Measurements from ENCODE around the gene SKI. TPM values are rescaled to one million over a fixed set of nuclear protein-coding genes. Genes with fewer than 3 reads are reported as not detected.
A peak's percentile ranks its signal among the peaks of the same experiment; 100 is the strongest.
"Not testable (repeated sequence)": the region's sequence is repeated elsewhere in the genome, so short reads cannot be mapped to it uniquely, and the experiment has no call there.

The SKI gene
- total RNA-seq, 4 donors from 2014 or later = 35.3 to 54.0 (median 47.3) TPM

DNA sequence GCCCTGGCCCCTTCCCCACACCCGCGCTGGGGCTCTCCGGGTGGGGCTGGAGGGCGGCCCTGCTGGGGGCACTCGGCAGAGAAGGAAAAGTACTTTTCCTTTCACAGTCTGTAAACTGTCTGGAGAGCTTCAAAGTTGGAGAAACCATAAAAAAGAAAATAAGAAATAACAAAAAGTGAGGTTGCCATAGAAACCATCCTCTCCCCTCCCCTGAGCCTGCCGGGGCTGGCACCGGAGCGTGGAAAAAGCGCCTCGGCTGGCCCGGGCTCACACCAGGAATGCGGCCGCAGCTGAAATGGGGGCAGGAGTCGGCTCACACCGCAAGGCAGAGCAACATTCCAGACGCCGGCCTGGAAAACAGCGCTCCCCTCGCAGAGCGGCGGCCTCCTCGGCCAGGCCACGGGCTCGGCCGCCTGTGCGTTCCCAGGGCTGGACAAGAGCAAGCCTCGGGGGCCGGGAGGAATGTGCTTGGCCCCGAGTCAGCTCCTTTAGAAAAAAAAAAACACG lies 94.0 kb downstream of the SKI start:
- no peak for TF ChIP-seq CTCF (IDR thresholded peaks at IDR 0.05)
- DNase-seq (ENCODE audit: low spot score) = no peak
- ATAC-seq (ENCODE audit: low FRiP score) = peak; percentile 70

DNA sequence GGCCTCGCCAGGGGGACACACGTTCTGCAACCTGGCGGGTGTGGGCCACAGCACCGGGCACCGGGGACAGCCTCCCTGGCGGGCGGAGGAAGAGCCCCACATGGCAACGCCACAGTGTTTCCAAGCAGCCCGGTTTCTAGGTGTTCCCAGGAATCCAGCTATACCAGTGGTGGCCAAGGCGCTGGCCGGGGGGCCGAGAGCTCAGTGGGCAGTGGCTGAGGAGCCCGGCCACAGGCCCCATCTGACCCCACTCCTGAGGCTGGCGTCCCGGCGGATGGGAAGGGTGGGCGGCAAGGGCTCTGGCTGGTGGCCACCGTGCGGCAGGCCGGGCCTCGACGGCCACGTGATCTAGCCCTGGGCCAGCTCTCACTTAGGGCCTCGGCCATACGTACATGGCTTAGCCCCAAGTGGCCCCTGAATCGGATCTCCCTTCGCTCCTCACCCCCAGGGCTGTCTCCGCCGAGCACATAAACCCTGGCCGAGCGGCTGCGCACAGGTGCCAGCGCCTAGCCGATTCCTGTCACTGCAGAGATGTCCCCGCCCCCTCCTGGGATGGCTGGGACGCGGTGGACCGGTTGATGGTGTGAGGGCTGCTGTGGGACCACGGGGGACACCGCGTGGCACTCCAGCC lies 94.6 kb downstream of the SKI start:
- TF ChIP-seq CTCF (IDR thresholded peaks at IDR 0.05) = no peak

DNA sequence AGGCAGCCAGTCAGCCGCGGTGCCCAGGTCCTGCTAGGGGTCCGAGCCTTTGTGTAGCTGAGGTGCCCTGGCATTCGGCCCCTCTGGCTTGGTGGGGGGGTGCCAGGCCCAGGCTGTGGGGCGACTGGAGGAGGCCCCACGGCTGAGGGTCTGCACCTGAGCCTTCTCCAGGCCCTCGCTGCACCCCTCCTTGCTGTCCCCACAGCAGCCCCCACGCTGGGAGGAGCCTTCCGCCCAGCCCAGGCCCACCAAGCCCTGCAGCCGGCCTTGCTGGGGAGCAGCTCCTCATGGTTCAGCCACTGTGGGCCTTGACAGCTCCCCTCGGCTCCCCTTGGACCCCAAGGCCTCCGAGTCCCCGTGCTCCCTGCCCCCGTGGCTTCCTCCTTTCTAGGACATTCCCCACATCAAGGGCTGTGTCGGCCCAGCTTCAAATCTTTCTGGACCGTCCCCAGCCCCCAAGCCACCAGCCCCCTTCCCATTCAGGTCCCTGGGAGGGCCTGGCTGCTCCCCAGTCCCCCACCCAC lies 95.4 kb downstream of the SKI start:
- DNase-seq (ENCODE audit: low spot score) = no peak
- no peak for TF ChIP-seq CTCF (IDR thresholded peaks at IDR 0.05)
- no peak for ATAC-seq (ENCODE audit: low FRiP score)

More for the DNA sequence above, 94.6 kb downstream of the SKI start:
- ATAC-seq (ENCODE audit: low FRiP score) = peak; percentile 13
- no peak for DNase-seq (ENCODE audit: low spot score)

DNA sequence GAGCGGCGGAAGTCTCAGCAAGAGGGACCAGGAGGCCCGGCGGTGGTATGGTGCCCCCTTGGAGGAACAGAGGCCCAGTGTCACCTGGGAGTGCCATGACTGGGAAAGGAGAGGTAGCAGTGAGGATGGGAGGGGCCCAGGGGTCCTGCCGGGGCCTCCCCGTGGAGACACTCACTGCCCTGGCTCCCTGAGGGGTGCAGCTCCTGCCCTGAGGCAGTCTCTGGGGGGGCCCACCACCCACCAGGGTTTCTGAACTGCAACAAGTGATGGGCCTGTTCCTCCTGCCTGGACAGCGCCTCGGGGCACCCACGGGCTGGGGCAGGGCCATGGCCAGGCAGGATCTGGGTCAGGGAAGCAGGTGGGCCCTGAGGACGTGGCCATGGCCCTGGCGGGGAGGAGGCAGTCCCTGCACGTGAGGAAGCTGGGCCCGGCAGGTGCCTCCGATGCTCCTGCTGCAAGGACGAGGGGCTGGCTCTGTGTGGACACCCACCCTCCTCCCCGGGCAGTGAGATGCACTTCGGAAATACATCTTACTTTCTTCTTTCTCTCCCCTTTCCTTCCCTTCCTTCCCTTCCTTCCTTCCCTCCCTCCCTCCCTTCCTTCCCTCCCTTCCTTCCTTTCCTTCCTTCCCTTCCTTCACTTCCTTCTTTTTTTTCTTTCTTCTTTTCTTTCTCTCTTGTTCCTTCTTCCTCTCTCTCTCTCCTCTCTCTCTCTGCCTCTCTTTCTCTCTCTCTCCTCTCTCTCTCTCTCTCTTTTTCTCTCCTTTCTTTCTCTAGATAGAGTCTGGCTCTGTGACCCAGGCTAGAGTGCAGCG lies 96.6 kb downstream of the SKI start:
- no peak for DNase-seq (ENCODE audit: low spot score)
- ATAC-seq (ENCODE audit: low FRiP score) = no peak
- no peak for TF ChIP-seq CTCF (IDR thresholded peaks at IDR 0.05)

GRCh38 chr1:2326524-2326923 lies 98.4 kb downstream of the SKI start:
- no peak for TF ChIP-seq CTCF (IDR thresholded peaks at IDR 0.05)
- DNase-seq (ENCODE audit: low spot score) = no peak
- no peak for ATAC-seq (ENCODE audit: low FRiP score)

DNA sequence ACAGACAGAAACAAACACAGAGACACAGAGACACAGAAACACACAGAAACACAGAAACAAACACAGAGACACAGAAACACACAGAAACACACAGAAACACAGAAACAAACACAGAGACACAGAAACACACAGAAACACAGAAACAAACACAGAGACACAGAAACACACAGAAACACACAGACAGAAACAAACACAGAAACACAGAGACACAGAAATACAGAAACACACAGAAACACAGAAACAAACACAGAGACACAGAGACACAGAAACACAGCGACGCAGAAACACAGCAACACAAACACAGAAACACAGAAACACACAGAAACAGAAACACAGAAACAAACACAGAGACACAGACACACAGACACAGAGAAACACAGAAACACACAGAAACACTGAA lies 99.0 kb downstream of the SKI start:
- ATAC-seq (ENCODE audit: low FRiP score); DNase-seq (ENCODE audit: low spot score): not testable (repeated sequence)

DNA sequence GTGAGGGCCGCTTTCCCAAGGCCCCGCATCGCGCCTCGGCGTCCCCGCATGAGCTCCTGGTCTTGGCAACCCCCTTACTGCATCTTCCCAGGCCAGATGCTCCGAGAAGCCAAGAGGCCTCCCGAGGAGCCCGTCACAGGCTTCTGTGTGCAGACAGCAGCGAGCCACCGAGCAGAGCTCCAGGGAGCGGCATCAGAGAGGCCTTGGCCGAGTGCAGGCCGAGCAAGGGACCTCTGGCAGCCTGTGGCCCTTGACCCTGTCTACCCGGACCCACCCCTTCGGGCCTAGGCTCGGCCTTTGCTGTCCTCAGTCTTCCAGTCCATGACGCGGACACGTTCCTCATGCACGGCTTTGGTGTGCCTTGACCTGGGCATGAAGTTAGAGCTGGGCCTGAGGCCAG lies 99.7 kb downstream of the SKI start:
- ATAC-seq (ENCODE audit: low FRiP score) = no peak

More for the DNA sequence above, 99.7 kb downstream of the SKI start:
- no peak for DNase-seq (ENCODE audit: low spot score)
- TF ChIP-seq CTCF (IDR thresholded peaks at IDR 0.05) = no peak

Data from omental fat pad (tissue), 4 donors.